Neutrophil (primary cell): ENCODE data around the gene PPP3CA.

Experiments used
- H3K27ac ChIP-seq: fragments of 200-600 bp; sonication (generic); 2 replicates; pipeline ENCODE4 v1.5.1; 2016; ENCODE audit warnings: mild to moderate bottlenecking, moderate library complexity
- H3K27me3 ChIP-seq: fragments of 200-600 bp; sonication (generic); 2 replicates; pipeline ENCODE4 v1.6.0; 2016; ENCODE audit warnings: mild to moderate bottlenecking
- H3K36me3 ChIP-seq: fragments of 200-600 bp; sonication (generic); 2 replicates; pipeline ENCODE4 v1.5.1; 2017
- H3K4me1 ChIP-seq, 2 experiments: fragments of 200-600 bp in 1 of 2; sonication (generic) in 1 of 2; 1 replicate in 1 of 2; 2 replicates in 1 of 2; pipeline versions ENCODE4 v1.5.1 to v1.6.1; 2013 to 2016; ENCODE audit warnings: low read depth in 1 of 2, low read length in 1 of 2, mild to moderate bottlenecking in 1 of 2, moderate library complexity in 1 of 2; ENCODE audit not compliant: control insufficient read depth in 1 of 2, insufficient read depth in 1 of 2
- H3K4me3 ChIP-seq, 2 experiments: fragments of 200-600 bp in 1 of 2; sonication (generic) in 1 of 2; 1 replicate in 1 of 2; 2 replicates in 1 of 2; pipeline ENCODE4 v1.5.1; 2013 to 2016; ENCODE audit warnings: low read depth in 1 of 2, low read length in 1 of 2, mild to moderate bottlenecking in 1 of 2, moderate library complexity in 1 of 2
- H3K9me3 ChIP-seq: fragments of 200-600 bp; sonication (generic); 2 replicates; pipeline ENCODE4 v1.5.1; 2016
- CTCF ChIP-seq: fragments of 200-600 bp; sonication (generic); IDR thresholded peaks from 2 replicates; pipeline ENCODE4 v1.5.1; 2016; ENCODE audit warnings: antibody characterized with exemption

PPP3CA gene

DNA sequence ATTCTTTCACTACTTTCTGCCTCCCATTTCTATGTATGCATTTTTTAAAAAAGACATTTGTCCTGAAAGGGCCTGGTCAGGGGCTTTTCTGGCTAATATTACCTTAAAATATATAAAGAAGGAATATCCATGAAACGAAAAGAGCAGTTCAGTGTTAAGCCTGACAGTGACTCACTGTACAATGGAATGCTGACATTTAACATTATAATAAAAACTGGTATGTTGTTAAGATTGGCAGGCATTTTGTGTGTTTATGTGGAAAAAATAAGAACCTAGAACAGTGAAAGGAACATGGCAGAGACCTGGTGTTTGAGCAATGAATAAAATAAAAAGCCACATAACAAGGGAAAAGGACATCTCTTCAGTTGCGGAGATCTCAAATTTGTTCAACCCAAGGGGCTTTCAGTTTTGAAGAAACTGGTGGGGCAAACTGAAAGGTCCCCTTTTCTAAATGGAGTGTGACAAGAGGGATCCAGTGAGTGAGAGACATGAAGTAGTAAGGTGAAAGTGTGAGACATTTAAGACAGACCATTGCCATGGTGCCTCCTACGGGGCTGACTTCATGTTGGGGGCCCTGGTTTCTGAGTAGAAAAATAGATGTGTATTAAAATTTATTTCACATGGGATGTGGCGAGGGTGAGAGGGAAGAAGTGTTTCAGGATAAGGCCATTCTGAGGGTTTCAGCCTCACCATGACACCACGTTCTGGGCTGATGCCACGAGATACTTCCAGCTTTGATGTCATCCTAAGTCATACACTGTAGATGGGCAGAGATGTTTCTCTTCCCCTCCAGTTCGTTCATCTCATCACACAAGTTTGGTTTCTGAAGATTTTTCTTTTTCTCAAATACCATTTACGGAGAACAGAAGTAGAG lies 324.9 kb downstream of the PPP3CA start:
- no peaks in the 10 kb centered on the region for H3K9me3 ChIP-seq
- no peak overlapping the region for H3K4me3 ChIP-seq
- no peaks in the 10 kb centered on the region for H3K27me3 ChIP-seq
- H3K4me1 ChIP-seq = peaks cover 20 to 34% of the 10 kb centered on the region in 2 experiments
- H3K36me3 ChIP-seq = peaks cover 10% of the 10 kb centered on the region
- no peak for TF ChIP-seq CTCF
- no peak overlapping the region for H3K27ac ChIP-seq

DNA sequence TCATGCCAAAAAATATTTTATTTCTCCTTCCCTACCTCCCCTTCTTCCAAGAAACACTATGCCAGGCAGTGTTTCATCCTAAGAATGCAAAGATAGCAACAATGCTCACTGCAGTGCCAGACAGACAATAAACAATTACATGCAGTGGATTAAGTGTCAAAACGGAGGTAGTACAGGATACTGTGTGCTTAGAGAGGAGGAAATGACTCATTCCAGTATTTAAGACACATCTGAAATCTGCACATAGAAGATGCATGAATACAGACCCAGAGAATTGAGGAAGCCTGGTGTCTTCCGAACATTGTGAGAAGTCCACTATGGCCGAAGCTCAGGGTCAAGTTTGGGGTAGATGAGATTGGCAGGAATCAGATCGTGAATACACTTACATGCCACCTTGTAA lies 326.4 kb downstream of the PPP3CA start:
- Histone ChIP-seq H3K36me3 (peaks cover 10% of the 10 kb centered on the region), H3K27ac (peak overlapping the region; percentile 19), H3K4me3 (no peak overlapping the region), H3K4me1 (peaks cover 19 to 31% of the 10 kb centered on the region in 2 experiments), H3K27me3 (no peaks in the 10 kb centered on the region), H3K9me3 (no peaks in the 10 kb centered on the region)
- TF ChIP-seq CTCF = no peak

- Histone ChIP-seq H3K4me1 (peaks cover 12 to 21% of the 10 kb centered on the region in 2 experiments), H3K4me3 (no peak overlapping the region), H3K27me3 (no peaks in the 10 kb centered on the region), H3K9me3 (no peaks in the 10 kb centered on the region), H3K27ac (peak overlapping the region; percentile 6), H3K36me3 (peaks cover 10% of the 10 kb centered on the region)
- no peak for TF ChIP-seq CTCF
These were observed 327.4 kb downstream of the PPP3CA start for GRCh38 chr4:101019941-101020401.

- Histone ChIP-seq H3K4me3 (no peak overlapping the region), H3K9me3 (no peaks in the 10 kb centered on the region), H3K27ac (peak overlapping the region; percentile 6), H3K27me3 (no peaks in the 10 kb centered on the region), H3K36me3 (peaks cover 10% of the 10 kb centered on the region), H3K4me1 (peaks cover 12 to 21% of the 10 kb centered on the region in 2 experiments)
- TF ChIP-seq CTCF = no peak
These were observed 328.0 kb downstream of the PPP3CA start for GRCh38 chr4:101019313-101019712.

DNA sequence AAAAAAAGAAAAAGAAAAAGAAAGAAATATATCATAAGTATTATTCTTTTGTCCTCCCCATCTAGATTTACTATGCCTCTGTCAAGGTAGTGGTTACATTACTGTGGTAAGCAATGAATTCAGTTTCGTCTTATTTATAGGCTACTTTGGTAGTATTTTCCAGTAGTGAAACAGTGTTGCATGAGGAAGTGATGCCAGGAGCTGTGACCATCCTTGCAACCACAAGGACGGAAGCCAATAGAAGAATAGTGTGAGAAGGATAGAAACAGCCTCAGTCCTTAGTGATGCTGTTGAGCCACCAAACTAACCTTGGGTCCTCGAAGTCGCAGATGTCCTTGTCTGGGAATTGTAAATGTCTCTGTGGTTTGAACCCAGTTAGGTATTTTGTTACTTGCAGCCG lies 328.5 kb downstream of the PPP3CA start:
- no peak for TF ChIP-seq CTCF
- Histone ChIP-seq H3K4me1 (peaks cover 12 to 21% of the 10 kb centered on the region in 2 experiments), H3K27me3 (no peaks in the 10 kb centered on the region), H3K36me3 (peaks cover 10% of the 10 kb centered on the region), H3K9me3 (no peaks in the 10 kb centered on the region), H3K4me3 (no peak overlapping the region), H3K27ac (peak overlapping the region; percentile 51)
